ENCODE data around the gene PLEKHO2. TPM values are rescaled to one million over a fixed set of nuclear protein-coding genes. Genes with fewer than 3 reads are reported as not detected.
"Not testable (repeated sequence)": the region's sequence is repeated elsewhere in the genome, so short reads cannot be mapped to it uniquely, and the experiment has no call there.

Gene PLEKHO2
- total RNA-seq, 1 donor from 2014 or later: 20.3 TPM

- no peak for DNase-seq (ENCODE audit: low spot score)
- peaks cover 3% of the 10 kb centered on the region for H3K4me1 Mint-ChIP-seq (ENCODE audit: low read depth)
- TF ChIP-seq, protein P1, sequence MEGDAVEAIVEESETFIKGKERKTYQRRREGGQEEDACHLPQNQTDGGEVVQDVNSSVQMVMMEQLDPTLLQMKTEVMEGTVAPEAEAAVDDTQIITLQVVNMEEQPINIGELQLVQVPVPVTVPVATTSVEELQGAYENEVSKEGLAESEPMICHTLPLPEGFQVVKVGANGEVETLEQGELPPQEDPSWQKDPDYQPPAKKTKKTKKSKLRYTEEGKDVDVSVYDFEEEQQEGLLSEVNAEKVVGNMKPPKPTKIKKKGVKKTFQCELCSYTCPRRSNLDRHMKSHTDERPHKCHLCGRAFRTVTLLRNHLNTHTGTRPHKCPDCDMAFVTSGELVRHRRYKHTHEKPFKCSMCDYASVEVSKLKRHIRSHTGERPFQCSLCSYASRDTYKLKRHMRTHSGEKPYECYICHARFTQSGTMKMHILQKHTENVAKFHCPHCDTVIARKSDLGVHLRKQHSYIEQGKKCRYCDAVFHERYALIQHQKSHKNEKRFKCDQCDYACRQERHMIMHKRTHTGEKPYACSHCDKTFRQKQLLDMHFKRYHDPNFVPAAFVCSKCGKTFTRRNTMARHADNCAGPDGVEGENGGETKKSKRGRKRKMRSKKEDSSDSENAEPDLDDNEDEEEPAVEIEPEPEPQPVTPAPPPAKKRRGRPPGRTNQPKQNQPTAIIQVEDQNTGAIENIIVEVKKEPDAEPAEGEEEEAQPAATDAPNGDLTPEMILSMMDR (IDR thresholded peaks at IDR 0.05): no peak
Observed at GRCh38 chr15:64808785-64809453, 32.8 kb upstream of the PLEKHO2 start.

DNA sequence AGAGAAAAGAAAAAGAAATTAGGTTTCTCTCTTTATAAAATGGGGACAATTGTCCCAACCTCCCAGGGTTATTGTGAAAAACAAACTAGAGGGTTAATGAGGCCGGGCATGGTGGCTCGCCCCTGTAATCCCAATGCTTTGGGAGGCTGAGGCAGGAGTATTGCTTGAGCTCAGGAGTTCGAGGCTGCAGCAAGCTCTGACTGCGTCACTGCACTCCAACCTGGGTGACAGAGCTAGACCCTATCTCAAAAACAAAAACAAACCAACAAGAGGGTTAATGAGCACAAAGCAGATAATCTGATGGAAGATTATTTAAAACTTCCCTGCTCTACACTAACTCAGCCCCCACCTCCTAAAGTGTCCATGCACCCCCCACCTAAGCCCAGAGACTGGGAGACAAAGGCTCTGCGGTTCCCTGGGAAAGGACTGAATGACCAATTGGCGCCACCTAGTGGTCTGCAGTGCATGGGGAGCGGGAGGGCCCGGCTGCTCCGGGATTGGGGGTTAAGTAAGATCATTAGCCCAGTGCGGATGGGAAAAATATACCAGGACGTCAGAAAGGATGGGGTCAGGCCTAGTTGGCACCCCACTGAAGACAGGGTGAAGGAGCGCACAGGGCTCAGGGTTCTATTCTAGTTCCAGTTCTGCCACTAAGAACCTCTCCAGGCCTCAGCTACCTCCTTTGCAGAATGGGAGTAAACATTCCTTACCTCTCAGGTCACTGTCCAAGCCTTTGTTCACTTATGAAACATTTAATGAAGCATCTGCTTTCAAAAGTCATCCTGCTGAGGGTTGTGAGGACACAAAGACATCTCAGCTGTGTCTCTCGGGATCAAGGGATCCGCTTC is 31.8 kb upstream of the PLEKHO2 start:
- no peaks in the 10 kb centered on the region for H3K9me3 Mint-ChIP-seq (ENCODE audit: low read depth)
- peaks cover 3% of the 10 kb centered on the region for H3K4me1 Mint-ChIP-seq (ENCODE audit: low read depth)
- peaks cover 7% of the 10 kb centered on the region for H3K27me3 Mint-ChIP-seq (ENCODE audit: low read depth)
- DNase-seq (ENCODE audit: low spot score): no peak
- TF ChIP-seq, protein P1 (IDR thresholded peaks at IDR 0.05): peak; percentile 95
- no peak overlapping the region for H3K27ac Mint-ChIP-seq (ENCODE audit: unreplicated experiment)
- no peak overlapping the region for H3K4me3 Mint-ChIP-seq (ENCODE audit: unreplicated experiment)
- H3K36me3 Mint-ChIP-seq (ENCODE audit: low read depth): peaks cover 2% of the 10 kb centered on the region

More at GRCh38 chr15:64808785-64809453, 32.8 kb upstream of the PLEKHO2 start:
- no peaks in the 10 kb centered on the region for H3K9me3 Mint-ChIP-seq (ENCODE audit: low read depth)
- no peak overlapping the region for H3K4me3 Mint-ChIP-seq (ENCODE audit: unreplicated experiment)
- H3K27me3 Mint-ChIP-seq (ENCODE audit: low read depth): peaks cover 7% of the 10 kb centered on the region
- peaks cover 2% of the 10 kb centered on the region for H3K36me3 Mint-ChIP-seq (ENCODE audit: low read depth)
- no peak overlapping the region for H3K27ac Mint-ChIP-seq (ENCODE audit: unreplicated experiment)

DNA sequence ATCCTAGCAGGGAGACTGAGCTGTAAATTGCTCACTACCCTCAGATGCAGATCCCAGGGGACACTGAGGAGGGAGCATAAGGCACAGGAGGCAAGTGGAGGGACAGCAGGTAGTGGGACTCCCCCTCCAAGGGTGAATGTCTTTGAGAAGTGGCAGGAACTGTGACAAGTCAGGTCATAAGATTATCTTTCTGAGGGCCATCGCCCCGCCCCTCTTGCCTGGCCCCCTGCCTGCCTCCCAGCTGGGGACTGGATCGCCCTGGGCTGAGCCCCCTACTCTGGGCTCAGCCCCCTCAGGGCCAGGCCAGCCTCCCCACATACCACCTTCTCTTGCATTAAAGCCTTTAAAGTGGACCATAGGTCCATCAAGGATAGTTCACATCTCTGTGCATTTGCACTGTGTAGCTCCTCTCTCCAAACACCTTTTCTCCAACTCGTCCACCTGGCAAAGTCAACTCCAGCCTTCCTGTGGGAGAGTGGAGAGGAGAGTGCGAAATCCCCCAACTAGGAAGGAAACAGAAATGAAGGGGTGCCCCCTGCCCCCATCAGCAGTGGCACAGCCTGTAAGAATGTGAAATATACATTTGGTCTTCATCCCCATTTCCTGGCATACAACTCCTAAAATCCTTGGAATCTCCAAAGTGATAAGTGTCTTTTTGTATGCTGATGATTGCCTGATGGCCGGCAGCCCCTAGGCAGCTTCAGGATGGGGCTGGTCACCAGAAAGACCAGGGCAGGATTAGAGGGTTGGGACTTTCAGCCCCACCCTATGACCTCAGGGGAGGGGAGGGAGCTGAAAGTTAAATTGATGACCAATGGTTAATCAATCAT is 31.0 kb upstream of the PLEKHO2 start:
- peaks cover 2% of the 10 kb centered on the region for H3K36me3 Mint-ChIP-seq (ENCODE audit: low read depth)
- no peak overlapping the region for H3K27ac Mint-ChIP-seq (ENCODE audit: unreplicated experiment)
- peaks cover 3% of the 10 kb centered on the region for H3K4me1 Mint-ChIP-seq (ENCODE audit: low read depth)
- no peak for DNase-seq (ENCODE audit: low spot score)
- TF ChIP-seq, protein P1 (IDR thresholded peaks at IDR 0.05): no peak
- H3K27me3 Mint-ChIP-seq (ENCODE audit: low read depth): peaks cover 7% of the 10 kb centered on the region
- no peaks in the 10 kb centered on the region for H3K9me3 Mint-ChIP-seq (ENCODE audit: low read depth)
- H3K4me3 Mint-ChIP-seq (ENCODE audit: unreplicated experiment): no peak overlapping the region

GRCh38 chr15:64813075-64813474 is 28.6 kb upstream of the PLEKHO2 start:
- Mint-ChIP-seq H3K4me3 (ENCODE audit: unreplicated experiment) (no peak overlapping the region), H3K27ac (ENCODE audit: unreplicated experiment) (no peak overlapping the region), H3K36me3 (ENCODE audit: low read depth) (no peaks in the 10 kb centered on the region), H3K27me3 (ENCODE audit: low read depth) (peaks cover 5% of the 10 kb centered on the region), H3K9me3 (ENCODE audit: low read depth) (no peaks in the 10 kb centered on the region), H3K4me1 (ENCODE audit: low read depth) (peaks cover 3% of the 10 kb centered on the region)
- TF ChIP-seq, protein P1 (IDR thresholded peaks at IDR 0.05): no peak
- DNase-seq (ENCODE audit: low spot score): no peak

DNA sequence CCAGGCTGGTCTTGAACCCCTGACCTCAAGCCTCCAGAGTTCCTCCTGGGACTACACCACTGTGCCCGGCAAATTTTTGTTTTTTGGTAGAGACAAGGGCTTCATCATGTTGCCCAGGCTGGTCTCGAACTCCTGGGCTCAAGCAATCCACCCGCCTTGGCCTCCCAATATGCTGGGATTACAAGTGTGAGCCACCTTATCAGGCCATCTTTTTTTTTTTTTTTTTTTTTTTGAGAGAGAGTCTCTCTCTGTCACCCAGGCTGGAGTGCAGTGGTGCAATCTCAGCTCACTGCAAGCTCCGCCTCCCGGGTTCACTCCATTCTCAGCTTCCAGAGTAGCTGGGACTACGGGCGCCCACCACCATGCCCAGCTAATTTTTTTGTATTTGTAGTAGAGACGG is 27.4 kb upstream of the PLEKHO2 start:
- H3K4me1 Mint-ChIP-seq (ENCODE audit: low read depth); H3K9me3 Mint-ChIP-seq (ENCODE audit: low read depth); DNase-seq (ENCODE audit: low spot score); H3K27me3 Mint-ChIP-seq (ENCODE audit: low read depth); H3K36me3 Mint-ChIP-seq (ENCODE audit: low read depth); H3K27ac Mint-ChIP-seq (ENCODE audit: unreplicated experiment); H3K4me3 Mint-ChIP-seq (ENCODE audit: unreplicated experiment): not testable (repeated sequence)

DNA sequence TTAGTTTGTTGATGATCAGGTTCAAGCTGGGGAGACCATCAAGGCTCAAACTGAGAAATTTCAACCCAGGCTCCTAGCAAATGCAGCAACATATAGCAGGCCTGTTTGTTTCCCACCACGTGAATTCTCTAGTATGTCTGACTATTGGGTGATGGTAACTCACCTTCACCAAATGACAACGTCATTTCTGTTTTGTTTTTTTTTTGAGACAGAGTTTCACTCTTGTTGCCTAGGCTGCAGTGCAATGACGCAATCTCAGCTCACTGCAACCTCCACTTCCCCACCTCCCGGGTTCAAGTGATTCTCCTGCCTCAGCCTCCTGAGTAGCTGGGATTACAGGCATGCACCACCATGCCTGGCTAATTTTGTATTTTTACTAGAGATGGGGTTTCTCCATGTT is 26.8 kb upstream of the PLEKHO2 start:
- H3K36me3 Mint-ChIP-seq (ENCODE audit: low read depth); H3K4me3 Mint-ChIP-seq (ENCODE audit: unreplicated experiment); DNase-seq (ENCODE audit: low spot score); H3K4me1 Mint-ChIP-seq (ENCODE audit: low read depth); H3K27ac Mint-ChIP-seq (ENCODE audit: unreplicated experiment); H3K9me3 Mint-ChIP-seq (ENCODE audit: low read depth); H3K27me3 Mint-ChIP-seq (ENCODE audit: low read depth): not testable (repeated sequence)

All from chondrocyte (in vitro differentiated cells).